Thyroid gland (tissue), 4 donors: Measurements from ENCODE around the gene CCDC197.

Experiments used
- CTCF ChIP-seq, 6 experiments: fragments of 200-600 bp in 3 of 6; fragments of 450-650 bp in 3 of 6; sonication (generic) in 3 of 6; IDR thresholded peaks; one replicate each; pipeline ENCODE4 v1.5.1; 2016 to 2019; ENCODE audit warnings: antibody characterized with exemption in 6 of 6, mild to moderate bottlenecking in 2 of 6, inconsistent platforms in 1 of 6, moderate library complexity in 1 of 6
- POLR2A ChIP-seq, 2 donors: fragments of 450-650 bp; IDR thresholded peaks; one replicate each; pipeline ENCODE4 v1.6.1; 2017; ENCODE audit warnings: antibody characterized with exemption in 2 of 2, mild to moderate bottlenecking in 2 of 2, moderate library complexity in 1 of 2

GRCh38 chr14:94029671-94030203, 32.6 kb downstream of the CCDC197 start:
- TF ChIP-seq CTCF (IDR thresholded peaks at IDR 0.05) (no peak), POLR2A (IDR thresholded peaks at IDR 0.05) (no peak)
